SH-SY5Y (cell line): ENCODE measurements around the gene ZNF205.

Source experiments
- GATA2 ChIP-seq: IDR thresholded peaks from 2 replicates; pipeline ENCODE4 v1.6.1; 2011; ENCODE audit warnings: mild to moderate bottlenecking, low read depth, low read length
- GATA3 ChIP-seq: IDR thresholded peaks from 2 replicates; pipeline ENCODE4 v1.6.1; 2011; ENCODE audit warnings: low read depth, mild to moderate bottlenecking, low read length, moderate library complexity

GRCh38 chr16:3155181-3155580 lies 42.8 kb downstream of the ZNF205 start:
- TF ChIP-seq GATA2 (no peak), GATA3 (no peak)
